BLaER1 (cell line): ENCODE results near the gene SEMA4D.

Experiments
- H3K27ac ChIP-seq: shearing (Covaris generic); formaldehyde crosslinking; 2 replicates; pipeline ENCODE4 v1.8.1; 2022
- H3K27me3 ChIP-seq: shearing (Covaris generic); formaldehyde crosslinking; 2 replicates; pipeline ENCODE4 v1.8.1; 2022
- H3K36me3 ChIP-seq: shearing (Covaris generic); formaldehyde crosslinking; 2 replicates; pipeline ENCODE4 v1.8.1; 2022
- H3K4me1 ChIP-seq: shearing (Covaris generic); formaldehyde crosslinking; 2 replicates; pipeline ENCODE4 v1.8.1; 2022
- H3K4me2 ChIP-seq: shearing (Covaris generic); formaldehyde crosslinking; 2 replicates; pipeline ENCODE4 v1.8.1; 2022
- H3K4me3 ChIP-seq: shearing (Covaris generic); formaldehyde crosslinking; 2 replicates; pipeline ENCODE4 v1.8.1; 2022
- H3K9ac ChIP-seq: shearing (Covaris generic); formaldehyde crosslinking; 2 replicates; pipeline ENCODE4 v1.8.1; 2022
- H3K9me3 ChIP-seq: shearing (Covaris generic); formaldehyde crosslinking; 2 replicates; pipeline ENCODE4 v1.8.1; 2022
- H4K20me1 ChIP-seq: shearing (Covaris generic); formaldehyde crosslinking; 2 replicates; pipeline ENCODE4 v1.8.1; 2022
- Cebpa-rat ChIP-seq: shearing (Covaris generic); IDR thresholded peaks from 2 replicates; pipeline ENCODE4 v1.8.1; 2022

The SEMA4D gene

DNA sequence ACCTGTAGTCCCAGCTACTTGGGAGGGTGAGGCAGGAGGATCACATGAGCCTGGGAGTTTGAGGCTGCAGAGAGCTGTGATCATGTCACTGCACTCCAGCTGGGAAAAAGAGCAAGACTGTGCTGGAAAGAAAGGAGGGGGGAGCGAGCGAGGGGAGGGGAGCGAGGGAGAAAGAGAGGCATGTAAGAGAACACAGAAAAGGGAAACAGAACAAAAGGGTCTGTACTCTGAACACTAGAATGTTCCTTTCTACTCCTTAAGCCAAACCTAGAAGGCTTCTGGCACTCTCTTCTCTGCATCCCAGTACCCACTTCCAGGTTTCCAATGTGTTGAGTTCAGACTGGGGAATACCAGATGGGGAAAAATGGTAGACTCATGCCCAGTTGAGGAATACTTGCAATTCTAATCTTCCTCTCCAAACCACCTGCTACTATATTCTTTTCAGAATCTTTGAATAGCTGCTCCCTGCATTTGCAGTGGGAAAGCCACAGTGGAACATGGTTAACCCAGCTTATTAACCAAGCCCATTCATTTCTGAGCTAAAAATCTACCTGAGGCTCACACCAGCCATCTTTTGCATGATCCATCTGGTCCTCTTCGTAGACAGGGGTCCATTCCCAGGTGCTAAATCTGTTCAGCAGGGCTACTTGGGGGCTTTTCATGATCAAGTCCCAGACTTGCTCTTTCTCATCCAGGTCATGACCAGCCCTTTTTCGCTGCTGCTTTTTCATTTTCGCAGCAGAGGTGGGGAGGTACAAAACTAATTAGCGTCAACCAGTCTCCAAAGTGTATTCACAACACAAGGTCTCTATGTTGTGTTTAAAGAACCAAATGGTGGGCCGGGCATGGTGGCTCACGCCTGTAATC, 34.9 kb downstream of the SEMA4D start:
- H3K9ac ChIP-seq = no peak overlapping the region
- peak overlapping the region; percentile 93 for H3K4me2 ChIP-seq
- H4K20me1 ChIP-seq = peaks cover 99% of the 10 kb centered on the region
- H3K27me3 ChIP-seq = no peaks in the 10 kb centered on the region
- peaks cover 75% of the 10 kb centered on the region for H3K4me1 ChIP-seq
- no peak overlapping the region for H3K4me3 ChIP-seq
- peaks cover 63% of the 10 kb centered on the region for H3K36me3 ChIP-seq
- no peaks in the 10 kb centered on the region for H3K9me3 ChIP-seq
- no peak for TF ChIP-seq Cebpa-rat
- no peak overlapping the region for H3K27ac ChIP-seq

DNA sequence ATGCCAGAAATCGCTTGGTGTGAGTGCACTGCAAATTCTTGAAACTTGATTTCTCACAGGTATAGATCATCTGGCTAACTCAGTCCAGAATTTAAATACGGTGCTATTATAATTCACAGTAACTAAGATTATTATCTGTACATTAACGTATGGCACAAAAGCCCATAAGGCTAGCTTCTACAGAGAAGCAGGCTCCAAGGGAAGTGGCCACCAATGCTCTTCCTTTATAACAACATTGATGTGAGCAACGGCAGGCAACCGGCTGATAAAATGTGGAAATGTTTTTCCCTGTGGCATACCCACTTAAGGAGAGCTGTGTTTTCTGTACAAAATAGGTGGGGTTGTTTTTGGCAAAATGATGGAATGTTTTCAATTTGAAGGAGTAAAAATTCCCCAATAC, 35.7 kb downstream of the SEMA4D start:
- H3K27ac ChIP-seq = no peak overlapping the region
- TF ChIP-seq Cebpa-rat = no peak
- H3K9me3 ChIP-seq = no peaks in the 10 kb centered on the region
- H3K4me2 ChIP-seq = no peak overlapping the region
- no peaks in the 10 kb centered on the region for H3K27me3 ChIP-seq
- H3K4me1 ChIP-seq = peaks cover 75% of the 10 kb centered on the region
- no peak overlapping the region for H3K9ac ChIP-seq
- H4K20me1 ChIP-seq = peaks cover 99% of the 10 kb centered on the region
- H3K4me3 ChIP-seq = no peak overlapping the region
- H3K36me3 ChIP-seq = peaks cover 65% of the 10 kb centered on the region

DNA sequence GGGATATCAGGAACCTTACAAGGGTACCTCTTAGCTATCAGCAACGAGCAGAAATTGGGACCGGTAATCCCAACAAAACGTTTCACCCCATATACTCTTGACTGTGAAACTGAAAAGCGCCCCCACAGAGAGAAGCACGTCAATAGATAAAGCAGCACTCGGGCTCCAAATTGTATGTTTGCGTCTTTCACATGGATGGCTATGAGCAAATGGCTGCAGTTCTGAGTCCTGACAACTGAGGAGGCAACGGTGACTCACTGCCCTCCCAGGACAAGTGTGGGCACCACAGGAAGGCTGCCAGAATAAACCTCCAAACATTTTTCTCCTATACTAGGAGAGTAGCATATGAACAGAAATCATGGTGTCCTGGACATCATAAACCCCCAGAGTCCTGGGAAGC, 36.6 kb downstream of the SEMA4D start:
- Histone ChIP-seq H3K9ac (no peak overlapping the region), H3K36me3 (peaks cover 65% of the 10 kb centered on the region), H4K20me1 (peaks cover 99% of the 10 kb centered on the region), H3K27ac (no peak overlapping the region), H3K4me1 (peaks cover 75% of the 10 kb centered on the region), H3K27me3 (no peaks in the 10 kb centered on the region), H3K9me3 (no peaks in the 10 kb centered on the region), H3K4me3 (no peak overlapping the region), H3K4me2 (no peak overlapping the region)
- TF ChIP-seq Cebpa-rat = no peak

DNA sequence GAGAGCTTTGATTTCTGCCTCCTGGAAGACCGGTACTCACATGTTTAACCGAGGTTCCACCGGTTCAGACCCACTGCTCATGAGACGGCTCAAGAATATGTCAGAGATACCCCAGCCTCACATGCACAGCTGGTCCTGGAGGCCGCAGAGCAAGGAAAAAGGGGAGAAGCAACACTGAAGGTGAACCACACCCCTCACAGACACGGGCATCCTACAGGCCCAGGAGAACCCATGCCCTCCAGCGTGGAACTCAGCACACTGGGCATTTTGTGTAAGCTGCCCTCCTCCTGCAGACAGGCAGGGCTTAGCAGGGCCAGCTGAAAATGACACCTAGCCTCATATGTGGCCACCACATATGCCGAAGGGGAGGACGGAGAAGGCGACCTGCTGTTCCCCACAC, 37.4 kb downstream of the SEMA4D start:
- Histone ChIP-seq H3K27me3 (no peaks in the 10 kb centered on the region), H3K36me3 (peaks cover 65% of the 10 kb centered on the region), H4K20me1 (peaks cover 99% of the 10 kb centered on the region), H3K9ac (no peak overlapping the region), H3K4me2 (no peak overlapping the region), H3K9me3 (no peaks in the 10 kb centered on the region), H3K27ac (no peak overlapping the region), H3K4me1 (peaks cover 75% of the 10 kb centered on the region), H3K4me3 (no peak overlapping the region)
- no peak for TF ChIP-seq Cebpa-rat

DNA sequence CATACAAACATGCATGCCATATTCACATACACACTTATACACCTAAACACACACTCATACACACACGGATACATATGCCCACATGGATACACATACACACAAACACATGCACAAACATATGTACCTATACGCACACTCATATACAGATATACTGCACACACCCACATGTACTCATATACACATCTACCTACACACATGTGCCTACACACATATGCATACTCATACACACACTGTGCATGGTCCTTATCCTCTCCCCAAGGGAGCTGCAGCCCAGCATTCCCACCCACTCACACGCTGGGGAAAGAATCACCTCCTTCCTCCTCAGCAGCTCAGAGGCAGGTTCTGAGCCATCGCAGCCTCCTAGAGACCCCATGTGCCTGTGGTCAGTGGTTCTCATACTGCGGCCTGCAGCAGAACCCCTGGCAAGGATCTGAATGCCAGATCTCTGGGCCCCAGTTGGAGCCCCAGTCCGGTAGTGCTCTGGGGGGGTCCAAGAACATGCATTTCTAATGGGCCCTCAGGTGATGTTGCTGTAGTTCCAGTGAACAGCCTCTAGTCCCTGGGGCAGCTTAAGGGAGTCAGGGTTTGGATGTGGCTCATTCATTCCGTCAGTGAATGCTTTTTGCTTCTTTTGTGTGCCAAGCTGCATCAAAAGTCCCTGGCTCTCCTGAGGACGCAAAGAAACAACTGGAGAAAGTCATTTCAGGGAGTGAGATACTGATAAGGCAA, 39.0 kb downstream of the SEMA4D start:
- H4K20me1 ChIP-seq = peaks cover 99% of the 10 kb centered on the region
- H3K9ac ChIP-seq = no peak overlapping the region
- no peaks in the 10 kb centered on the region for H3K9me3 ChIP-seq
- H3K27me3 ChIP-seq = no peaks in the 10 kb centered on the region
- H3K4me1 ChIP-seq = peaks cover 75% of the 10 kb centered on the region
- TF ChIP-seq Cebpa-rat = no peak
- no peak overlapping the region for H3K27ac ChIP-seq
- no peak overlapping the region for H3K4me2 ChIP-seq
- peaks cover 80% of the 10 kb centered on the region for H3K36me3 ChIP-seq
- H3K4me3 ChIP-seq = no peak overlapping the region

DNA sequence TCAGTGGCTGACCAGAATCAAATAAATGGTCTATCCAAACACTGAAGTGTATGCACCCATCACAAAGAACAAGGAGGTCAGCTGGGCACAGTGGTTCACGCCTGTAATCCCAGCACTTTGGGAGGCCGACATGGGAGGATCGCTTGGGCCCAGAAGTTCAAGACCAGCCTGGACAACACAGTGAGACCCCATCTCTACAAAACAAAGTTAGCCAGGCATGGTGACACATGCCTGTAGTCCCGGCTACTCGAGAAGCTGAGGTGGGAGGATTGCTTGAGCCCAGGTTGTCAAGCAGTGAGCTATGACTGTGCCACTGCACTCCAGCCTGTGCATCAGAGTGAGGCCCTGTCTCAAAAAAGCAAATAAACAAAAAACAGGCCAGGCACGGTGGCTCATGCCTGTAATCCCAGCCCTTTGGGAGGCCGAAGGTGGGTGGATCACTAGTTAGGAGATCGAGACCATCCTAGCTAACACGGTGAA, 40.5 kb downstream of the SEMA4D start:
- H3K4me1 ChIP-seq = peaks cover 73% of the 10 kb centered on the region
- no peak overlapping the region for H3K4me3 ChIP-seq
- no peak overlapping the region for H3K27ac ChIP-seq
- H3K36me3 ChIP-seq = peaks cover 93% of the 10 kb centered on the region
- H3K9me3 ChIP-seq = no peaks in the 10 kb centered on the region
- H4K20me1 ChIP-seq = peaks cover 100% of the 10 kb centered on the region
- H3K9ac ChIP-seq = no peak overlapping the region
- TF ChIP-seq Cebpa-rat = no peak
- H3K27me3 ChIP-seq = no peaks in the 10 kb centered on the region
- peak overlapping the region; percentile 39 for H3K4me2 ChIP-seq

DNA sequence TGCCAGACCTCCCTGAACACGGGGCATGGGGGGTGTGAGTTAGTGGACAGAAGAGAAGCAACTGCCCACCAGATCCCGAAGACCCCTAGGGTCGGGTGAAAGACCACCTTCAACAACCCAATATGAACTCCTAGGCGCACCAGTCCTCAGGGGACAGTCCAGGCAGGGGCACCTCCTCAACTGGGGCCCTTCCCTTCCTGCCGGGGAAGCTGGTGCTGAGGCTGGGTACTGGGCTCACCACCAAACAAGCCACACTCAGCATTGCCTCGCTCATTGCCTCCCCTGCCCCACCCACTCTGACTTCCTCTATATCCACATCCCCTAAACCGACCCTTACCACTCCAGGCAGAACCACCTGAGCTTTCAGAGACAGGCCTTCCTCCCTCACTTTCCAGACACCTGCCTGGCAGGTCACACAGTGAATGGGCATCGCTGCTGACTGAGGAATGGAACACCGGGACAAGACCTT, 42.5 kb downstream of the SEMA4D start:
- Histone ChIP-seq H3K36me3 (peaks cover 96% of the 10 kb centered on the region), H4K20me1 (peaks cover 100% of the 10 kb centered on the region), H3K4me2 (peak overlapping the region; percentile 30), H3K4me3 (no peak overlapping the region), H3K9me3 (no peaks in the 10 kb centered on the region), H3K27ac (peak overlapping the region; percentile 45), H3K9ac (no peak overlapping the region), H3K4me1 (peaks cover 61% of the 10 kb centered on the region), H3K27me3 (no peaks in the 10 kb centered on the region)
- TF ChIP-seq Cebpa-rat = no peak

DNA sequence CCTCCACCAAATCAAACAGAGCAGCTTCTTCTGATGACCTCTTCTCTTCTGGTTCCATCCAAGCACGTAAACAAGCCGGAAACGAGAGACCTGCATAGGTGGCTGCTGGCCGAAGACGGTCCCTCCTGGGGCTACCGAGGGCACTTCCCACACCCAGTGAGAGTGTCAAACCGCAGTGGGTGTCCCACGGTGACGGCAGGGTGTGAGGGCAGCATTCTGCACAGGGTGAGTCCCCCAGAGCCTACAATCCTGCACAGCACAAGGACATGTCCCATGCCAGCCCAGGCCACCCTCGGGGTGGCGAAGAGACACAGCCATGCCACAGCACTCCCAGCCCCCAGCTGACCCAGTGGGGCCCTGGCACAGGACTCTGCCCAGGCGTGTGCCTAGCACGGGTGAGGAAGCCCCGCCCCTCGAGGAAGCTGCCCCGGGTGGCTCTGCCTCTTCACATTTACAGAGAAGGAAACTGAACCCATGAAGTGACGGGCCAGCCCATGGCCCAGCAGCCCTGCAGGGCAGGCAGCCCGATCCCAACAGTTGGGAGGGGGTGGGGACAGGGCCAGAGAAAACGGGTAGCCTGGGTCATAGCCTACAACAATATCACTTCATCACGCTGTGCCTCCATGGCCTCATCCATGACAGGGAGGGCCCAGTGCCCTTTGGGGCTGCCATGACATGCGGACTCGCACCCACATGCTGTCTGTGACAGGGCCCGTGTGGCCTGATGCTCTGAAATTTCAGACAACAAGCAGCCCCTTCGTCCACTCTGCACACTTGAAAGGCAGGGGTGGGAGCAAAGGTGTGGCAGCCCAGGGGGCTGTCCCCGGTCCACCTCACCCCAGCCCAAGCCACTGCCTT, 43.2 kb downstream of the SEMA4D start:
- no peak for TF ChIP-seq Cebpa-rat

DNA sequence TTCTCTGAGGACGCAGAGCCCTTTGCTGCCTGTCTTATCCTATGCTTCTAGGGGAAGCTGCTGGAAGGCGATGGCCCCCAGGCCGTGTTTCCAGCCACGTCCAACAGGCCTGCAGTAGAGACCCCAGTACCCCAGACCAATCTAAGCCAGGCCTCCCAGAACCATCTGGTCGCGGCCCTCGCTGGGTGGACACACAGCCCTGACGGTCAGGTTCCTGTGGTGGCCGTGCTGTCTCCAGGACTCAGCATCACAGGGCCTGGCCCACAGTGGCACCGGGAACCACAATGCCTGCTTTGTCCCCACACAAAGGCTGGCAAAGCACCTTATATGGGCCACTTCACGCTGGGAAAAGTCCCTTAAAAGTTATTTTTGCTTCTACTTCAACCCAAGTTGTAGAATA, 44.5 kb downstream of the SEMA4D start:
- peaks cover 93% of the 10 kb centered on the region for H3K36me3 ChIP-seq
- H3K4me3 ChIP-seq = no peak overlapping the region
- no peak overlapping the region for H3K27ac ChIP-seq
- H3K9ac ChIP-seq = no peak overlapping the region
- no peak for TF ChIP-seq Cebpa-rat
- H3K4me1 ChIP-seq = peaks cover 75% of the 10 kb centered on the region
- H3K27me3 ChIP-seq = no peaks in the 10 kb centered on the region
- H3K9me3 ChIP-seq = no peaks in the 10 kb centered on the region
- peaks cover 100% of the 10 kb centered on the region for H4K20me1 ChIP-seq
- H3K4me2 ChIP-seq = no peak overlapping the region

More for the DNA sequence above, 43.2 kb downstream of the SEMA4D start:
- Histone ChIP-seq H3K4me2 (peak overlapping the region; percentile 30), H3K36me3 (peaks cover 96% of the 10 kb centered on the region), H3K4me1 (peaks cover 63% of the 10 kb centered on the region), H3K27ac (peak overlapping the region; percentile 45), H3K9ac (no peak overlapping the region), H3K4me3 (no peak overlapping the region), H3K27me3 (no peaks in the 10 kb centered on the region), H3K9me3 (no peaks in the 10 kb centered on the region), H4K20me1 (peaks cover 100% of the 10 kb centered on the region)
